Esophagus muscularis mucosa (tissue), 4 donors: ENCODE results near the gene PNPO. TPM values are rescaled to one million over a fixed set of nuclear protein-coding genes. Genes with fewer than 3 reads are reported as not detected.

ENCODE experiments used
- DNase-seq: peaks from one replicate; pipeline ENCODE4 v3.0.0-alpha.2; 2017; ENCODE audit errors: extremely low spot score
- H3K27ac ChIP-seq, 4 donors: fragments of 200-600 bp; sonication (generic); replicated peaks in 1 of 4; 1 replicate in 3 of 4; 2 replicates in 1 of 4; pipeline ENCODE4 v1.5.1; 2016 to 2019; ENCODE audit warnings: mild to moderate bottlenecking in 1 of 4
- H3K27me3 ChIP-seq, 4 donors: fragments of 200-600 bp; sonication (generic); one replicate each; pipeline versions ENCODE4 v1.5.1 to v1.6.0; 2016 to 2019
- H3K36me3 ChIP-seq, 4 donors: fragments of 200-600 bp; sonication (generic); one replicate each; pipeline ENCODE4 v1.5.1; 2016 to 2019
- H3K4me1 ChIP-seq, 4 donors: fragments of 200-600 bp; sonication (generic); one replicate each; pipeline ENCODE4 v1.5.1; 2016 to 2019
- H3K4me3 ChIP-seq, 4 donors: fragments of 200-600 bp; sonication (generic); 1 replicate in 2 of 4; 2 replicates in 2 of 4; pipeline ENCODE4 v1.5.1; 2016 to 2019; ENCODE audit warnings: mild to moderate bottlenecking in 4 of 4, moderate library complexity in 1 of 4
- H3K9me3 ChIP-seq, 4 donors: fragments of 200-600 bp; sonication (generic); 1 replicate in 3 of 4; 2 replicates in 1 of 4; pipeline ENCODE4 v1.5.1; 2016 to 2019
- CTCF ChIP-seq, 3 experiments: fragments of 200-600 bp in 2 of 3; fragments of 450-650 bp in 1 of 3; sonication (generic) in 2 of 3; IDR thresholded peaks; one replicate each; pipeline ENCODE4 v1.5.1; 2017 to 2019; ENCODE audit warnings: antibody characterized with exemption in 3 of 3, mild to moderate bottlenecking in 2 of 3, moderate library complexity in 1 of 3
- EP300 ChIP-seq: sonication (generic); formaldehyde crosslinking; IDR thresholded peaks from one replicate; pipeline ENCODE4 v1.6.1; 2017; ENCODE audit warnings: antibody characterized with exemption
- POLR2A ChIP-seq: fragments of 450-650 bp; IDR thresholded peaks from one replicate; pipeline ENCODE4 v1.6.1; 2017; ENCODE audit warnings: antibody characterized with exemption, moderate library complexity, mild to moderate bottlenecking, low read depth
- POLR2AphosphoS5 ChIP-seq, 2 donors: sonication (generic); formaldehyde crosslinking; IDR thresholded peaks; one replicate each; pipeline ENCODE4 v1.6.1; 2017; ENCODE audit warnings: antibody characterized with exemption in 2 of 2
- WGBS: methylation state at CpG from one replicate; pipeline ENCODE4 v1.1.5; 2018; 5-methylcytosine and 5-hydroxymethylcytosine counted together
- intact Hi-C: fragments of 100-400 bp; cut with DNase I; formaldehyde crosslinking; loops from one replicate; pipeline ENCODE4 v1.15.1; 2023
- total RNA-seq, 4 donors: library from RNA; depleted of rRNA; stranded (reverse); fragments of >200 nt; gene quantifications; one replicate each; pipeline versions ENCODE4 v1.1.0 to v1.2.1, GENCODE V29; 2016

The PNPO gene
- total RNA-seq, 4 donors from 2014 or later, result 21.2 to 32.8 (median 27.6) TPM

DNA sequence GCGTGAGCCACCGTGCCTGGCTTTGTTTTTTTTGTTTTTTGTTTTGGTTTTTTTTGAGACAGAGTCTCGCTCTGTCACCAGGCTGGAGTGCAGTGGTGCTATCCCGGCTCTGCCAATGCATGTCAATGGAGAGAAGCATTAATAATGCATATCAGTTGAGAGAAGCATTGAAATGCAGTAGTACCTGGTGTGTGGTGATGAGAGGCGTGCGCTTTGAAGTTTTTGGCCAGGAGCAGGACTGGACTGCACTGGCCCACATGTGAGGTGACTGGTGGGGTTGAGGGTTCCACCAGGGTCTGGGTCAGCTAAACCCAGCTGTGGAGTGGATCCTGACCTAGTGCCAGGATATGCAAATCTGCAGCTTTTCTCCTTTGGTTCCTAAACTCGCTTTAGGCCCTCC lies 39.9 kb upstream of the PNPO start:
- intact Hi-C loops, result no loop called here
- Histone ChIP-seq H3K27me3 (no peaks in the 10 kb centered on the region), H3K9me3 (no peaks in the 10 kb centered on the region), H3K4me3 (no peak overlapping the region), H3K36me3 (no peaks in the 10 kb centered on the region), H3K4me1 (peaks cover 74 to 97% (median 88%) of the 10 kb centered on the region in 4 donors), H3K27ac (peak overlapping the region in 3 of 4 donors; percentile 8 to 50 (median 36))
- DNase-seq, result no peak
- 87% methylated on average over 7 of the region's 7 CpGs for WGBS
- no peak for TF ChIP-seq POLR2AphosphoS5 (IDR thresholded peaks at IDR 0.05)
- no peak for TF ChIP-seq CTCF (IDR thresholded peaks at IDR 0.05)
- no peak for TF ChIP-seq POLR2A
- no peak for TF ChIP-seq EP300

DNA sequence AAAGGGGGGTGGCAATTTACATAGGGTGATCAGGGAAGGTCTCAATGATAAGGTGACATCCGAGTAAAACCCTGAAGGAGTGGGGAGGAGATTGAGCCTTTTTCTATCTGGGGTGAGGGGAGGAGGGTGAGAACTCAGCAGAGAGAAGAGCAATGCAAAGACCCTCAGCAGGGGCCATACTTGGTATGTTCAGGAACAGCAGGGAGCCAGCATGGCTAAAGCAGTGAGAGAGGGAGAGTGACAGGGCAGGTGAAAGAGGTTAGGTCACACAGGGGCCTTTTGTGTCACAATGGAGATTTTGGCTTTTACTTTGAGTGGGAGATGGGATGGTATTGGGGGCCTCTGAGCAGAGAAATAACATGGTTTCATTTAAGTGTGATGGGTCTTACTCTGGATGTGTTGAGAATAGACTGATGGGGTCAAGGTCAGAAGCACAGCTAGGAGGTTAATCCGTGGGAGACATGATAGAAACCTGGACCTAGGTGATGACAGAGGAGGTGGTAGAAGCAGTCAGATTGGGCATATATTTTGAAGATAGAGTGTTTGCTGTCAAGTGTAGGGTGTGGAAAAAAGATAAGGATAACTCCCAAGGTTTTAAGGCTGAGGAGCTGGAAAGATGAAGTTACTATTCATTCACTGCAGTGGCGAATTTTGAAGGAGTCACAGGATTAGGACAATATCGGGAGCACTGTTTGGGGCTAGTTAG lies 39.2 kb upstream of the PNPO start:
- WGBS, result 83% methylated on average over 4 of the region's 4 CpGs
- H3K27me3 ChIP-seq, result no peaks in the 10 kb centered on the region
- intact Hi-C loops, result no loop called here
- H3K27ac ChIP-seq, result peak overlapping the region in 1 of 4 donors; percentile 36
- peaks cover 77 to 99% (median 91%) of the 10 kb centered on the region in 4 donors for H3K4me1 ChIP-seq
- H3K4me3 ChIP-seq, result no peak overlapping the region
- no peak for TF ChIP-seq POLR2A
- TF ChIP-seq CTCF (IDR thresholded peaks at IDR 0.05), result no peak
- TF ChIP-seq EP300, result no peak
- TF ChIP-seq POLR2AphosphoS5 (IDR thresholded peaks at IDR 0.05), result no peak
- no peaks in the 10 kb centered on the region for H3K36me3 ChIP-seq
- no peaks in the 10 kb centered on the region for H3K9me3 ChIP-seq
- DNase-seq, result no peak

- WGBS, result 0% methylated on average over 4 of the region's 8 CpGs
Measured at GRCh38 chr17:47905221-47905733, 36.1 kb upstream of the PNPO start.

DNA sequence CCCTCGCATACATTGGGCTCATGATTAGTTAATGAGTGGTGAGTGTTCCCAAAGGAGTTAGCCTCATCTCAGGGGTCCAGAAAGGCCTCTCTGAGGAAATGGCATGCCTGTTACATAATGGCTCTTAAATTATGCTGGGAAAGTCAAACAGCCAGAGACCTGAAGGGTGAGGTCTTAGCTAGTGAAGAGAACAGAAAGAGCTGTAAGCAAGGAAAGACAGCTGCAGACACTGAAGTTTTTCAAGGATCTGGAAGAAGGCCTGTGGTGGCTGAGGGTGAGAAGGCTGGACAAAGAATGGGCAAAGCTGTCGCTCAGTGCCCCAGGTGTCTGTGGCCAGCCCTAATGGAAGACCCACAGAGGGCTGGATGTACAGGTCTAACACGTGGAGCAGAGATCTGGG lies 34.9 kb upstream of the PNPO start:
- no peaks in the 10 kb centered on the region for H3K36me3 ChIP-seq
- H3K4me1 ChIP-seq, result peaks cover 63 to 86% (median 78%) of the 10 kb centered on the region in 4 donors
- no peaks in the 10 kb centered on the region for H3K9me3 ChIP-seq
- H3K4me3 ChIP-seq, result no peak overlapping the region
- no peaks in the 10 kb centered on the region for H3K27me3 ChIP-seq
- 91% methylated on average over 3 of the region's 3 CpGs for WGBS
- intact Hi-C loops, result no loop called here
- DNase-seq, result no peak
- TF ChIP-seq EP300 (no peak), CTCF (IDR thresholded peaks at IDR 0.05) (no peak), POLR2AphosphoS5 (IDR thresholded peaks at IDR 0.05) (no peak), POLR2A (no peak)
- peak overlapping the region; percentile 80 to 89 (median 86) for H3K27ac ChIP-seq

More at GRCh38 chr17:47905221-47905733, 36.1 kb upstream of the PNPO start:
- H3K27ac ChIP-seq, result peak overlapping the region; percentile 80 to 89 (median 86)
- H3K36me3 ChIP-seq, result no peaks in the 10 kb centered on the region
- DNase-seq, result no peak
- TF ChIP-seq POLR2A, result no peak
- peak; percentile 26 to 60 for TF ChIP-seq POLR2AphosphoS5 (IDR thresholded peaks at IDR 0.05)
- peaks cover 72 to 96% (median 88%) of the 10 kb centered on the region in 4 donors for H3K4me1 ChIP-seq
- H3K9me3 ChIP-seq, result no peaks in the 10 kb centered on the region
- H3K4me3 ChIP-seq, result peak overlapping the region in 3 of 4 donors; percentile 9 to 16 (median 10)
- intact Hi-C loops, result no loop called here
- H3K27me3 ChIP-seq, result no peaks in the 10 kb centered on the region

- WGBS, result 58% methylated on average over 8 of the region's 8 CpGs
- TF ChIP-seq CTCF (IDR thresholded peaks at IDR 0.05) (no peak), POLR2AphosphoS5 (IDR thresholded peaks at IDR 0.05) (no peak), EP300 (no peak), POLR2A (no peak)
- Histone ChIP-seq H3K4me3 (peak overlapping the region in 3 of 4 donors; percentile 8 to 19 (median 8)), H3K9me3 (no peaks in the 10 kb centered on the region), H3K4me1 (peaks cover 63 to 70% (median 66%) of the 10 kb centered on the region in 4 donors), H3K27me3 (no peaks in the 10 kb centered on the region), H3K36me3 (no peaks in the 10 kb centered on the region), H3K27ac (peak overlapping the region; percentile 80 to 89 (median 86))
- intact Hi-C loops, result no loop called here
- no peak for DNase-seq
Measured at GRCh38 chr17:47907932-47908562, 33.3 kb upstream of the PNPO start.
